H1 (cell line): ENCODE results near the gene TSFM. TPM values are rescaled to one million over a fixed set of nuclear protein-coding genes. Genes with fewer than 3 reads are reported as not detected.

ENCODE experiments used
- CTCF ChIA-PET: fragments of 300-600 bp; sonication (Branson Sonifier 250); formaldehyde crosslinking; loops from one replicate; lab custom pipeline; 2021; ENCODE audit not compliant: partially characterized antibody; lab: Charles Lee
- POLR2A ChIA-PET: fragments of 300-600 bp; sonication (Branson Sonifier 250); formaldehyde crosslinking; loops from one replicate; lab custom pipeline; 2021; ENCODE audit warnings: inconsistent platforms; ENCODE audit not compliant: partially characterized antibody; lab: Charles Lee
- DNase-seq, 2 experiments: peaks; one replicate each; pipeline versions ENCODE4 v3.0.0 to v3.0.0-alpha.2; 2010 to 2022; ENCODE audit warnings: low spot score in 2 of 2, low read depth in 1 of 2, mixed read lengths in 1 of 2
- FAIRE-seq: peaks from 2 replicates; lab custom pipeline; 2011; peaks lifted over from hg19 to GRCh38; lab: Jason Lieb, UNC
- H2AFZ ChIP-seq: 2 replicates; pipeline ENCODE4 v1.8.1; 2012; ENCODE audit warnings: low read length, inconsistent platforms
- H2AK5ac ChIP-seq: 2 replicates; pipeline ENCODE4 v1.6.1; 2013; ENCODE audit warnings: low read depth, low read length
- H2BK120ac ChIP-seq: replicated peaks from 2 replicates; pipeline ENCODE3; 2013; ENCODE audit warnings: low read depth, low read length, inconsistent platforms
- H2BK12ac ChIP-seq: 2 replicates; pipeline ENCODE4 v1.6.1; 2013; ENCODE audit warnings: low read depth, low read length
- H2BK15ac ChIP-seq: 2 replicates; pipeline ENCODE4 v1.6.1; 2013; ENCODE audit warnings: low read length
- H2BK20ac ChIP-seq: 2 replicates; pipeline ENCODE4 v1.6.1; 2013; ENCODE audit warnings: low read length
- H2BK5ac ChIP-seq: 2 replicates; pipeline ENCODE4 v1.6.1; 2013; ENCODE audit warnings: low read depth, low read length
- H3K14ac ChIP-seq: 2 replicates; pipeline ENCODE4 v1.6.1; 2013; ENCODE audit warnings: inconsistent platforms; ENCODE audit not compliant: insufficient read length
- H3K18ac ChIP-seq: 2 replicates; pipeline ENCODE4 v1.6.1; 2013; ENCODE audit warnings: low read length; ENCODE audit errors: extremely low read depth
- H3K23ac ChIP-seq: 2 replicates; pipeline ENCODE4 v1.6.1; 2013; ENCODE audit warnings: inconsistent platforms; ENCODE audit not compliant: insufficient read length
- H3K23me2 ChIP-seq: 2 replicates; pipeline ENCODE4 v1.6.1; 2013; ENCODE audit warnings: low read depth, low read length
- H3K27ac ChIP-seq: 2 replicates; pipeline ENCODE4 v1.6.1; 2011; ENCODE audit warnings: low read depth, low read length, inconsistent platforms
- H3K27me3 ChIP-seq, 4 experiments: replicated peaks in 1 of 4; 1 replicate in 1 of 4; 2 replicates in 3 of 4; pipeline versions ENCODE4 v1.6.1 to v1.8.1; 2011 to 2013; ENCODE audit warnings: low read length in 3 of 4, mild to moderate bottlenecking in 3 of 4, inconsistent platforms in 2 of 4, mixed read lengths in 2 of 4, moderate library complexity in 1 of 4; ENCODE audit not compliant: control insufficient read depth in 3 of 4, insufficient read depth in 3 of 4; ENCODE audit errors: extremely low read depth in 1 of 4
- H3K36me3 ChIP-seq, 4 experiments: 2 replicates each; pipeline versions ENCODE4 v1.6.1 to v1.8.1; 2011 to 2013; ENCODE audit warnings: mild to moderate bottlenecking in 4 of 4, low read length in 3 of 4, moderate library complexity in 2 of 4, control low read depth in 1 of 4, inconsistent platforms in 1 of 4; ENCODE audit not compliant: insufficient read depth in 4 of 4, control insufficient read depth in 2 of 4
- H3K4ac ChIP-seq: replicated peaks from 2 replicates; pipeline ENCODE3; 2013; ENCODE audit warnings: low read length, low read depth, mixed read lengths, inconsistent platforms; ENCODE audit not compliant: insufficient read length
- H3K4me1 ChIP-seq, 4 experiments: replicated peaks in 1 of 4; 1 replicate in 1 of 4; 2 replicates in 3 of 4; pipeline versions ENCODE4 v1.6.1 to v1.8.1; 2011 to 2013; ENCODE audit warnings: low read length in 3 of 4, inconsistent platforms in 2 of 4, mixed read lengths in 1 of 4; ENCODE audit not compliant: insufficient read depth in 4 of 4, control insufficient read depth in 3 of 4
- H3K4me2 ChIP-seq, 2 experiments: 2 replicates each; pipeline versions ENCODE4 v1.6.1 to v1.8.1; 2011 to 2013; ENCODE audit warnings: low read depth in 2 of 2, low read length in 2 of 2, control low read depth in 1 of 2, inconsistent platforms in 1 of 2, mild to moderate bottlenecking in 1 of 2; ENCODE audit not compliant: insufficient read depth in 1 of 2
- H3K4me3 ChIP-seq, 4 experiments: fragments of 200-600, 300-600 bp in 1 of 4; sonication (generic), shearing (Covaris generic), sonication (Bioruptor Twin) in 1 of 4; 2 replicates each; pipeline versions ENCODE4 v1.5.1 to v1.8.1; 2011 to 2016; ENCODE audit warnings: low read length in 4 of 4, low read depth in 3 of 4, control low read depth in 2 of 4, inconsistent platforms in 2 of 4, mild to moderate bottlenecking in 2 of 4, mixed read lengths in 1 of 4, moderate library complexity in 1 of 4; ENCODE audit not compliant: insufficient read depth in 2 of 4; ENCODE audit errors: extremely low read depth in 1 of 4
- H3K56ac ChIP-seq: replicated peaks from 2 replicates; pipeline ENCODE3; 2013; ENCODE audit warnings: low read depth, mild to moderate bottlenecking, mixed read lengths, low read length, inconsistent platforms; ENCODE audit not compliant: insufficient read length
- H3K79me1 ChIP-seq: 2 replicates; pipeline ENCODE4 v1.6.1; 2013; ENCODE audit warnings: low read depth, low read length, control low read depth
- H3K79me2 ChIP-seq, 2 experiments: 2 replicates each; pipeline versions ENCODE4 v1.6.1 to v1.8.1; 2012 to 2013; ENCODE audit warnings: low read length in 2 of 2, mild to moderate bottlenecking in 2 of 2, inconsistent platforms in 1 of 2; ENCODE audit not compliant: insufficient read depth in 2 of 2, control insufficient read depth in 1 of 2
- H3K9ac ChIP-seq, 4 experiments: replicated peaks in 1 of 4; 1 replicate in 1 of 4; 2 replicates in 3 of 4; pipeline versions ENCODE4 v1.6.1 to v1.8.1; 2011 to 2013; ENCODE audit warnings: low read depth in 3 of 4, low read length in 3 of 4, control low read depth in 2 of 4, mild to moderate bottlenecking in 2 of 4, moderate library complexity in 2 of 4, inconsistent platforms in 1 of 4; ENCODE audit errors: extremely low read depth in 1 of 4
- H3K9me3 ChIP-seq, 2 experiments: 2 replicates each; pipeline versions ENCODE4 v1.6.1 to v1.8.1; 2012 to 2013; ENCODE audit warnings: mild to moderate bottlenecking in 2 of 2, moderate library complexity in 2 of 2, control low read depth in 1 of 2, inconsistent platforms in 1 of 2, low read depth in 1 of 2, low read length in 1 of 2, mixed read lengths in 1 of 2; ENCODE audit not compliant: insufficient read depth in 2 of 2
- H4K20me1 ChIP-seq, 2 experiments: replicated peaks in 1 of 2; 2 replicates each; pipeline versions ENCODE3 to v1.8.1; 2011 to 2013; ENCODE audit warnings: inconsistent platforms in 2 of 2, low read length in 2 of 2, mild to moderate bottlenecking in 1 of 2; ENCODE audit not compliant: insufficient read depth in 2 of 2, control insufficient read depth in 1 of 2
- H4K5ac ChIP-seq: 2 replicates; pipeline ENCODE4 v1.6.1; 2013; ENCODE audit warnings: low read length, low read depth, mixed read lengths, inconsistent platforms; ENCODE audit not compliant: insufficient read length
- H4K8ac ChIP-seq: 2 replicates; pipeline ENCODE4 v1.8.0; 2013; ENCODE audit warnings: mild to moderate bottlenecking, moderate library complexity, low read length, inconsistent platforms; ENCODE audit not compliant: insufficient read depth; ENCODE audit errors: extremely low read depth
- H4K91ac ChIP-seq: replicated peaks from 2 replicates; pipeline ENCODE3; 2013; ENCODE audit warnings: low read length, mixed read lengths, inconsistent platforms; ENCODE audit not compliant: insufficient read length
- RFX5 ChIP-seq: IDR thresholded peaks from 2 replicates; pipeline ENCODE4 v1.6.1; 2011; ENCODE audit warnings: low read depth, low read length, improper control_type of control experiment, borderline replicate concordance
- RNF2 ChIP-seq: fragments of 200-900, 300-1000 bp; sonication (generic); IDR thresholded peaks from 2 replicates; pipeline ENCODE4 v1.7.1; 2016; ENCODE audit warnings: borderline replicate concordance, low read depth, mild to moderate bottlenecking, antibody characterized with exemption, low read length; ENCODE audit not compliant: poor library complexity, severe bottlenecking; ENCODE audit errors: missing control alignments
- WGBS, 2 experiments: shearing (Covaris generic) in 1 of 2; methylation state at CpG; one replicate each; pipeline versions ENCODE4 v1.1.6 to v1.1.7; 2013 to 2015; ENCODE audit warnings: low lambda C conversion rate in 2 of 2, mixed read lengths in 2 of 2, inconsistent platforms in 1 of 2, low coverage in 1 of 2, missing lambda C conversion rate in 1 of 2; ENCODE audit not compliant: insufficient replicate concordance in 2 of 2, insufficient coverage in 1 of 2, insufficient read length in 1 of 2; ENCODE audit errors: extremely low coverage in 1 of 2, missing lambda C conversion rate in 1 of 2; 5-methylcytosine and 5-hydroxymethylcytosine counted together
- polyA plus RNA-seq, 7 experiments: library from polyadenylated mRNA; depleted of rRNA in 3 of 7; stranded (reverse) in 5 of 7; unstranded in 2 of 7; fragments of >200 nt in 5 of 7; fragments of 200-250 nt in 2 of 7; gene quantifications; 1 replicate in 5 of 7; 2 replicates in 1 of 7; 4 replicates in 1 of 7; pipeline versions ENCODE4 v1.2.1 to v1.2.3, GENCODE V29; 2011 to 2013; ENCODE audit warnings: missing spikeins in 2 of 7, mixed read lengths in 2 of 7
- total RNA-seq: library from RNA; stranded (reverse); fragmentation: NEBNext Ultra II Directional; extraction: Animal tissue kit (Norgen Biotek cat#: 25700); gene quantifications from 2 replicates; pipeline ENCODE4 v1.2.1, GENCODE V29; 2021

Gene TSFM
- total and polyA plus RNA-seq, 2 of the 8 experiments (the other 6 are each of a cell fraction or from before 2014, with no cell fraction given) = 17.4 to 49.8 TPM

DNA sequence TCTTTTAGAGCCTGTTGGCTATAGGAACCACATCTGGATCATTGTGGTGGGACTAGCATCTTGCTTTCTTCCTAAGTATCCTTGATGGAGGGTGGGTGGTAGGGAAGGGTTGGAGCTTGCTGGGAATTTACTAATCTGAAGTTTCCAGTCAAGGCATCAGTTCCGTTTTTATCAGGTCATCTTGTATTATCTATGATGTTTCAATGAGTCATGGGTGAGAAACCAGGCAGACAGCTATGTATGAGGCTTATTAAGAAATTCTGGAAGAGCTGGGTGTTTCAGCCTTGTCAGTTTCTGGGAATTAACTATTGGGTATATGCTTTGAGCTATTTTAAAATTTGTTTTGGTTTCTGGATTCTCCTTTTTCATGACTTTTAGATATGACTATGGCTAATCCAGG is 11.3 kb downstream of the TSFM start:
- TF ChIP-seq RNF2 (no peak), RFX5 (no peak)
- Histone ChIP-seq H4K5ac (no peak overlapping the region), H3K14ac (no peak overlapping the region), H3K4me3 (no peak overlapping the region), H3K36me3 (peaks cover 2 to 37% (median 22%) of the 10 kb centered on the region in 4 experiments; a peak in 7 of 8 replicates), H3K23me2 (no peaks in the 10 kb centered on the region), H2BK20ac (no peak overlapping the region), H3K4me2 (no peak overlapping the region), H2BK12ac (no peak overlapping the region), H4K8ac (no peak overlapping the region), H3K4me1 (no peaks in the 10 kb centered on the region), H2AFZ (no peak overlapping the region), H3K56ac (no peak overlapping the region), H3K9me3 (no peaks in the 10 kb centered on the region), H3K23ac (no peak overlapping the region), H3K79me1 (no peaks in the 10 kb centered on the region; the same call in 1 of the 2 replicates), H2AK5ac (no peak overlapping the region), H4K20me1 (no peaks in the 10 kb centered on the region), H3K18ac (no peak overlapping the region), H2BK5ac (no peak overlapping the region), H3K27me3 (no peaks in the 10 kb centered on the region), H2BK15ac (no peak overlapping the region), H2BK120ac (no peak overlapping the region), H3K79me2 (no peaks in the 10 kb centered on the region), H3K9ac (no peak overlapping the region), H4K91ac (no peak overlapping the region), H3K4ac (no peak overlapping the region), H3K27ac (no peak overlapping the region)
- ChIA-PET POLR2A (interaction anchor here (1.2 to 3.1 kb wide), 3 partner anchors 9 to 14 kb away, joined by 5 to 10 read pairs (median 6); partner anchors contain the start of gene TSFM), CTCF (interaction anchor here (0.8 to 8.3 kb wide), 5 partner anchors 9 to 241 kb away, joined by 3 to 56 read pairs (median 7); partner anchors contain the start of genes MARCHF9 and TSFM)
- no peak for FAIRE-seq
- DNase-seq = no peak
- WGBS, 2 experiments = 88% methylated on average over 1 of the region's 1 CpG; no CpG with 5 or more reads in 1 of the 2 experiments
